H1 (cell line): ENCODE measurements around the gene ZNF213.

Experiments used
- EP300 ChIP-seq, 2 experiments: IDR thresholded peaks; 1 replicate in 1 of 2; 2 replicates in 1 of 2; pipeline ENCODE4 v1.6.1; 2011 to 2012; ENCODE audit warnings: low read depth in 2 of 2, low read length in 2 of 2, mild to moderate bottlenecking in 2 of 2, borderline replicate concordance in 1 of 2, inconsistent platforms in 1 of 2, moderate library complexity in 1 of 2
- POLR2A ChIP-seq, 2 experiments: IDR thresholded peaks; 1 replicate in 1 of 2; 2 replicates in 1 of 2; pipeline ENCODE4 v1.6.1; 2011; ENCODE audit warnings: low read depth in 2 of 2, low read length in 2 of 2, mild to moderate bottlenecking in 2 of 2; ENCODE audit errors: control extremely low read depth in 1 of 2

GRCh38 chr16:3145660-3146059 is 10.8 kb downstream of the ZNF213 start:
- no peak for TF ChIP-seq POLR2A (IDR thresholded peaks at IDR 0.05; ENCODE audit: control extremely low read depth in 1 of 2, low read depth in 2 of 2, low read length in 2 of 2)
- TF ChIP-seq EP300 (IDR thresholded peaks at IDR 0.05; ENCODE audit: borderline replicate concordance in 1 of 2, low read depth in 2 of 2, low read length in 2 of 2), result no peak
